OCI-LY7 (cell line): Measurements from ENCODE around the gene TGFBI. TPM values are rescaled to one million over a fixed set of nuclear protein-coding genes. Genes with fewer than 3 reads are reported as not detected.
A peak's percentile ranks its signal among the peaks of the same experiment; 100 is the strongest.

Source experiments
- BruUV-seq: library from RNA; stranded (reverse); fragments of 400-500 nt; replicated peaks from 2 replicates; lab custom pipeline; 2021; lab: Mats Ljungman, UMichigan
- CTCF ChIA-PET: fragments of 300-600 bp; sonication (Branson Sonifier 250); formaldehyde crosslinking; loops from one replicate; lab custom pipeline; 2022; ENCODE audit warnings: antibody characterized with exemption; ENCODE audit not compliant: unreplicated experiment; lab: Charles Lee
- POLR2A ChIA-PET: fragments of 300-600 bp; sonication (Branson Sonifier 250); formaldehyde crosslinking; loops from one replicate; lab custom pipeline; 2022; ENCODE audit warnings: antibody characterized with exemption; lab: Charles Lee
- DNase-seq: peaks from one replicate; pipeline ENCODE4 v3.0.0-alpha.2; 2015; ENCODE audit warnings: low spot score
- H2AFZ ChIP-seq: fragments of 200-600 bp; sonication (generic), shearing (Covaris generic); 2 replicates; pipeline ENCODE4 v1.6.1; 2014; ENCODE audit warnings: mild to moderate bottlenecking, antibody characterized with exemption, low read length, moderate library complexity
- H3K27ac ChIP-seq: fragments of 200-600 bp; sonication (generic); 2 replicates; pipeline ENCODE4 v1.5.1; 2014; ENCODE audit warnings: mixed run types, low read depth, mild to moderate bottlenecking, moderate library complexity, low read length, inconsistent platforms; ENCODE audit not compliant: poor library complexity, severe bottlenecking
- H3K36me3 ChIP-seq: fragments of 200-600 bp; sonication (generic); 2 replicates; pipeline ENCODE4 v1.6.1; 2014; ENCODE audit warnings: mild to moderate bottlenecking, antibody characterized with exemption, low read length, moderate library complexity, mixed read lengths; ENCODE audit not compliant: insufficient read depth
- H3K4me1 ChIP-seq: fragments of 200-600 bp; sonication (generic); 2 replicates; pipeline ENCODE4 v1.5.1; 2014; ENCODE audit warnings: mild to moderate bottlenecking, low read length; ENCODE audit not compliant: insufficient read depth, poor library complexity, severe bottlenecking
- H3K4me2 ChIP-seq: fragments of 200-600 bp; sonication (generic); 2 replicates; pipeline ENCODE4 v1.6.1; 2014; ENCODE audit warnings: mild to moderate bottlenecking, low read length
- H3K4me3 ChIP-seq: fragments of 200-600 bp; sonication (generic); 2 replicates; pipeline ENCODE4 v1.5.1; 2014; ENCODE audit warnings: mild to moderate bottlenecking, low read depth, low read length; ENCODE audit not compliant: poor library complexity, severe bottlenecking
- H3K79me2 ChIP-seq: fragments of 200-600 bp; sonication (generic); 2 replicates; pipeline ENCODE4 v1.6.1; 2016; ENCODE audit warnings: low read depth, mild to moderate bottlenecking, low read length, moderate library complexity, mixed read lengths; ENCODE audit not compliant: insufficient read depth
- H3K9me2 ChIP-seq: fragments of 200-600 bp; sonication (generic); 2 replicates; pipeline ENCODE4 v1.6.1; 2016; ENCODE audit warnings: mild to moderate bottlenecking, low read length, mixed read lengths; ENCODE audit not compliant: insufficient read depth
- H3K9me3 ChIP-seq: fragments of 200-600 bp; sonication (generic); 2 replicates; pipeline ENCODE4 v1.6.1; 2014; ENCODE audit warnings: mild to moderate bottlenecking, mixed run types, low read length, mixed read lengths
- H4K20me1 ChIP-seq: fragments of 200-600 bp; sonication (generic); 2 replicates; pipeline ENCODE4 v1.6.1; 2014; ENCODE audit warnings: mild to moderate bottlenecking, antibody characterized with exemption, low read length, moderate library complexity, mixed read lengths; ENCODE audit not compliant: insufficient read depth
- CTCF ChIP-seq: fragments of 200-600 bp; sonication (generic); conservative IDR thresholded peaks from 2 replicates; pipeline ENCODE4 v1.5.1; 2014; ENCODE audit warnings: mild to moderate bottlenecking, antibody characterized with exemption, low read length, moderate library complexity, mixed read lengths
- EZH2phosphoT487 ChIP-seq: fragments of 200-600 bp; sonication (generic); IDR thresholded peaks from 2 replicates; pipeline ENCODE4 v1.6.1; 2018; ENCODE audit warnings: low read depth, borderline replicate concordance, mild to moderate bottlenecking, mixed run types, antibody characterized with exemption, low read length, moderate library complexity, mixed read lengths
- intact Hi-C: fragments of 100-400 bp; cut with micrococcal nuclease; formaldehyde crosslinking; loops from one replicate; pipeline ENCODE4 v1.10.0; 2022; ENCODE audit not compliant: unreplicated experiment
- total RNA-seq, 2 experiments: library from RNA; depleted of rRNA in 1 of 2; stranded (reverse); fragments of >200 nt in 1 of 2; shearing (Covaris generic) in 1 of 2; gene quantifications; 2 replicates each; pipeline ENCODE4 v1.2.3, GENCODE V29; 2014 to 2022

Gene TGFBI
- total RNA-seq, 2 experiments from 2014 or later, result not detected

DNA sequence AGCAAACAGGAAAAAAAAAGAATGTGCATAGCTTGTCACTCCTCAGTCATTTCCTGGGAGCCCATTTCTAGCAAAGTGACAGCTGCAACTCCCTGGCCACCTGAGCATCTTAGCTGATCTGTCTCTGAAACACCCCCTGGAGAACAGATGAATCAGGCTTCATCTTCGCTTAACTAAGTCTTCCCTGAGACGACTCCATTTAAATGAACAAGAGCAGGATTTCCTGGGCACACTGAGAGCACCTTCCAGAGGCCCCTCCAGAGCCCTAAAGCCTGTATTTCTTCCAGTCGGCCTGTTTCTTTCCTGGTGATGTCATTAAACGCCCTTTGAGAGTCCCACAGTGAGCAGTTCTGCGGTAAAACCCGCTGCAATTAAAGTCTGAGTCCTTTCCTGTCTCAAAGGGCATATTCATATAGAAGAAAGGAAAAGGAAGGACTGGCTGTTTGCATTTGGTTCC, 13.9 kb downstream of the TGFBI start:
- Histone ChIP-seq H3K4me1 (peaks cover 39% of the 10 kb centered on the region), H3K79me2 (no peaks in the 10 kb centered on the region), H3K27ac (peak overlapping the region; percentile 44), H3K9me3 (0 out of 2 replicates have a peak, but pooled peaks cover 5% of the 10 kb centered on the region), H2AFZ (peak overlapping the region; percentile 40; the same call in 1 of the 2 replicates), H3K36me3 (peaks cover 3% of the 10 kb centered on the region; the same call in 1 of the 2 replicates), H4K20me1 (no peaks in the 10 kb centered on the region), H3K4me2 (peak overlapping the region; percentile 55), H3K4me3 (peak overlapping the region; percentile 22), H3K9me2 (no peaks in the 10 kb centered on the region)
- TF ChIP-seq EZH2phosphoT487, result no peak
- TF ChIP-seq CTCF, result no peak
- peak; percentile 63 for DNase-seq
- intact Hi-C loops, result no loop called here
- ChIA-PET CTCF (interaction anchor here (1.2 kb wide), 1 partner anchor 15 kb away, joined by 3 read pairs; no protein-coding TSS in a partner anchor), POLR2A (interaction anchor here (1.1 to 2.0 kb wide), 3 partner anchors 8 to 32 kb away, joined by 3 to 11 read pairs (median 6); no protein-coding TSS in a partner anchor)
- no TSS peak for BruUV-seq

- Histone ChIP-seq H3K4me2 (peak overlapping the region; percentile 55; the same call in 1 of the 2 replicates), H3K4me1 (peaks cover 33% of the 10 kb centered on the region), H3K27ac (no peak overlapping the region), H3K79me2 (no peaks in the 10 kb centered on the region), H3K36me3 (peaks cover 2% of the 10 kb centered on the region; the same call in 1 of the 2 replicates), H3K9me2 (no peaks in the 10 kb centered on the region), H2AFZ (no peak overlapping the region), H3K4me3 (no peak overlapping the region), H4K20me1 (no peaks in the 10 kb centered on the region), H3K9me3 (0 out of 2 replicates have a peak, but pooled peaks cover 5% of the 10 kb centered on the region)
- ChIA-PET CTCF (no interaction called here), POLR2A (interaction anchor here (1.1 to 2.0 kb wide), 3 partner anchors 9 to 33 kb away, joined by 3 to 11 read pairs (median 6); no protein-coding TSS in a partner anchor)
- DNase-seq, result no peak
- no TSS peak for BruUV-seq
- TF ChIP-seq CTCF, result no peak
- no peak for TF ChIP-seq EZH2phosphoT487
- intact Hi-C loops, result no loop called here
Measured at GRCh38 chr5:136043551-136043950, 14.8 kb downstream of the TGFBI start.
